Ectodermal cell (in vitro differentiated cells): ENCODE data around the gene UBXN2A.
"Not testable (repeated sequence)": the region's sequence is repeated elsewhere in the genome, so short reads cannot be mapped to it uniquely, and the experiment has no call there.

Experiments used
- H3K27ac ChIP-seq: 2 replicates; pipeline ENCODE4 v1.7.0; 2013; ENCODE audit warnings: mild to moderate bottlenecking, low read depth, low read length; ENCODE audit not compliant: insufficient read depth, poor library complexity, severe bottlenecking
- H3K27me3 ChIP-seq: 2 replicates; pipeline ENCODE4 v1.7.0; 2013; ENCODE audit warnings: mild to moderate bottlenecking, low read length; ENCODE audit not compliant: insufficient read depth, control insufficient read depth, poor library complexity, severe bottlenecking
- H3K36me3 ChIP-seq: one replicate; pipeline ENCODE4 v1.7.0; 2013; ENCODE audit warnings: low read length; ENCODE audit not compliant: control insufficient read depth, insufficient read depth
- H3K4me1 ChIP-seq: one replicate; pipeline ENCODE4 v1.7.0; 2013; ENCODE audit warnings: low read length; ENCODE audit not compliant: control insufficient read depth, insufficient read depth
- H3K4me3 ChIP-seq: 2 replicates; pipeline ENCODE4 v1.7.0; 2013; ENCODE audit warnings: low read depth, low read length, control low read depth; ENCODE audit not compliant: insufficient read depth
- H3K9me3 ChIP-seq: 2 replicates; pipeline ENCODE4 v1.7.0; 2013; ENCODE audit warnings: mild to moderate bottlenecking, low read length, moderate library complexity; ENCODE audit not compliant: control insufficient read depth
- WGBS, 2 experiments: methylation state at CpG; one replicate each; pipeline ENCODE4 v1.1.7; 2013; ENCODE audit warnings: missing lambda C conversion rate in 2 of 2; 5-methylcytosine and 5-hydroxymethylcytosine counted together

The UBXN2A gene

GRCh38 chr2:24021122-24021998 is 81.1 kb downstream of the UBXN2A start:
- no peaks in the 10 kb centered on the region for H3K27me3 ChIP-seq
- H3K4me1 ChIP-seq, result peaks cover 7% of the 10 kb centered on the region
- WGBS, 2 experiments, result 79 to 82% methylated on average over 19 of the region's 19 CpGs
- H3K36me3 ChIP-seq, result peaks cover 10% of the 10 kb centered on the region
- no peak overlapping the region for H3K4me3 ChIP-seq
- H3K27ac ChIP-seq, result no peak overlapping the region
- H3K9me3 ChIP-seq, result no peaks in the 10 kb centered on the region

DNA sequence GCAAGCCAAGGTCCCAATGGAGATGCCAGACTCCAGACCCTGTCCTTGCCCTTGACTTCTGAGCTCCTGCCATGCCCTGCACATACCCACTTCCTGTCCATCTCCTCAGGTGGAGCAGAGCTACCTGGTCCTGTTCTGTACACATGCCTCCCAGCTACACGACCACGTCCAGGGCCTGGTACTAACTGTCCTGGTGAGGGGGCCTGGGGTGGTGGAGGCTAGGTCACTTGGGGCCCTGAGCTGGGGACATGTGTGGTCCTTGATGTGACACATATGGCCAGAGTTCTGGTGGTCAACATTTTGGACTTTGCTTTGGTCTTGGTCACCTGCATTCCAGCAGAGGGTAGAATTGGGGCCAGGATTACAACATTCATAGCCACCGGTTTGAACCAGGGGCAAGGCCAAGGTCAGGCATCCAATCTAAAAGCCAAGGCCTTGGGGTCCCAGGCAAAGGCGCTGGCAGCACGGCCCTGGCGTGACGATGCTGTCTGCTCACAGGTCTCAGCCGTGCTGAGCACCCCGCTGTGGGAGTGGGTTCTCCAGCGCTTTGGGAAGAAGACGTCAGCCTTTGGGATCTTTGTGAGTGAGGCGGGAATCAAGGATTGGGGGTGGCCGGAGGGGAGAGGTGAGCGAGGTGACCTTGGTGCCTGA is 82.2 kb downstream of the UBXN2A start:
- H3K9me3 ChIP-seq, result no peaks in the 10 kb centered on the region
- H3K27me3 ChIP-seq, result no peaks in the 10 kb centered on the region
- no peak overlapping the region for H3K27ac ChIP-seq
- H3K4me3 ChIP-seq, result no peak overlapping the region
- H3K4me1 ChIP-seq, result peaks cover 12% of the 10 kb centered on the region
- 96 to 97% methylated on average over 14 of the region's 14 CpGs for WGBS, 2 experiments
- peaks cover 10% of the 10 kb centered on the region for H3K36me3 ChIP-seq

DNA sequence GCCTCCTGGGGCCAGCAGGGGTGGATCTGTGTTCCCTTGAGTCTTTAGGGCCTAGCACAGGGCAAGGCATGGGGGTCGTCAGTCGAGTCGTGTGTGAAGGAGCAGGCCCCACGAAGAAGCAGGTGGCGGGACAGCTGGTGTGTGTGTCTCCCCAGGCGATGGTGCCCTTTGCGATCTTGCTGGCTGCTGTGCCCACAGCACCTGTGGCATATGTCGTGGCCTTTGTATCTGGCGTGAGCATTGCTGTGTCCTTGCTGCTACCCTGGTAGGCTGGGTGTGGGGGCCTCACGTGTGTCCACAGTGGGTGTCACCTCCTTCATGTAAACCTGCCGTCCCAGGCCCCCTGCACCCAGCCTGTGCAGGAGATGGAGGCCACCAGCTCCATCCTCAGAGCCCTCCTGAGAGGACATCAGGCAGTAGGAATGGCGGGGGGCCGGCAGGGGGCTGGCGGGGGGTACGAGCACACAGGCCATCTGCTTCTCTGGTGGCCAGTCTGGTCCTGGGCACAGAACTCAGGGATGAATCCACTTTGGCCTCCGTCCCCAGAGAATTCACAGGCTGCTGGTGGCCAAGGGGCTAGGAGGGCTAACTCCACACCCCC is 82.8 kb downstream of the UBXN2A start:
- H3K4me1 ChIP-seq, result peaks cover 11% of the 10 kb centered on the region
- H3K27me3 ChIP-seq, result no peaks in the 10 kb centered on the region
- WGBS, 2 experiments, result 90% methylated on average over 16 of the region's 16 CpGs
- no peak overlapping the region for H3K4me3 ChIP-seq
- no peak overlapping the region for H3K27ac ChIP-seq
- H3K9me3 ChIP-seq, result no peaks in the 10 kb centered on the region
- H3K36me3 ChIP-seq, result peaks cover 10% of the 10 kb centered on the region

DNA sequence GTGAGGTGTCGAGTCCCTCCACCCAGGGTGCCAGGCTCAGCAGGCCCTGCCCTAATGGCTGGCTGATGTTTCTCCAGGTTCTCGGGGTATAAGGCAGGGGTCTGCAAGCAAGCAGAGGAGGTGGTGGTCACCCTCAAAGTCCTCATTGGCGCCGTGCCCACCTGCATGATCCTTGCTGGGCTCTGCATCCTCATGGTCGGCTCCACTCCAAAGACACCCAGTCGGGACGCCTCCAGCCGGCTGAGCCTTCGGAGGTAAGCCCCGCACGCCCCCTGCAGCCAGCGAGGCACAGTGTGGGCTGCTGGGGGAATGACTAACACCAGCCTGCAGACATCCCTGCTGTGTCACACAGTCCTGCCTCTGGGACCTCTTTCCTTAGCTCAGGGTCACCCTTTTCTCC is 83.8 kb downstream of the UBXN2A start:
- WGBS, 2 experiments, result 83 to 90% methylated on average over 12 of the region's 12 CpGs
- Histone ChIP-seq H3K4me1 (peaks cover 6% of the 10 kb centered on the region), H3K9me3 (no peaks in the 10 kb centered on the region), H3K36me3 (peaks cover 10% of the 10 kb centered on the region), H3K27me3 (no peaks in the 10 kb centered on the region), H3K27ac (no peak overlapping the region), H3K4me3 (no peak overlapping the region)

GRCh38 chr2:24024996-24025663 is 84.9 kb downstream of the UBXN2A start:
- Histone ChIP-seq H3K27me3 (no peaks in the 10 kb centered on the region), H3K9me3 (no peaks in the 10 kb centered on the region), H3K4me3 (no peak overlapping the region), H3K27ac (no peak overlapping the region), H3K4me1 (peaks cover 6% of the 10 kb centered on the region), H3K36me3 (peaks cover 20% of the 10 kb centered on the region)
- WGBS, 2 experiments, result 93% methylated on average over 17 of the region's 17 CpGs

DNA sequence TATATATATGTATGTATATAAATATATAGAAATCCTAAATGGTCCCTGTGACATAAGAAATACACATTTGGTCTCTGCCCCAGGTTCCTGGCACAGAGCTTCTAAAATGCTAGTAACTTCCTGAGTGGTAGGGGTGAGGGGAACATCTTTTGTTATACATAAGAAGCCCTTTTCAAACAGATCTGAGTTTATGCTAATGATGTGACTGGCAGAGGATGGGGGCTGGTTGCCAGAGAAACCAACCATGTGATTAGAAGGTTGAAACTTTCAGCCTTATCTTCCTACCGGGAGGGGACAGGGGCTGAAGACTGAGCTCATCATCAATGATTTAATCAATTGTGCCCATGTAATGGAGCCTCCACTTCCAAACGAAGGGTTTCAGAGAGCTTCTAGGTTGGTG is 86.0 kb downstream of the UBXN2A start:
- 9 to 10% methylated on average over 2 of the region's 2 CpGs for WGBS, 2 experiments
- Histone ChIP-seq H3K27me3 (no peaks in the 10 kb centered on the region), H3K4me1 (peaks cover 6% of the 10 kb centered on the region), H3K4me3 (no peak overlapping the region), H3K36me3 (peaks cover 27% of the 10 kb centered on the region), H3K9me3 (no peaks in the 10 kb centered on the region), H3K27ac (no peak overlapping the region)

DNA sequence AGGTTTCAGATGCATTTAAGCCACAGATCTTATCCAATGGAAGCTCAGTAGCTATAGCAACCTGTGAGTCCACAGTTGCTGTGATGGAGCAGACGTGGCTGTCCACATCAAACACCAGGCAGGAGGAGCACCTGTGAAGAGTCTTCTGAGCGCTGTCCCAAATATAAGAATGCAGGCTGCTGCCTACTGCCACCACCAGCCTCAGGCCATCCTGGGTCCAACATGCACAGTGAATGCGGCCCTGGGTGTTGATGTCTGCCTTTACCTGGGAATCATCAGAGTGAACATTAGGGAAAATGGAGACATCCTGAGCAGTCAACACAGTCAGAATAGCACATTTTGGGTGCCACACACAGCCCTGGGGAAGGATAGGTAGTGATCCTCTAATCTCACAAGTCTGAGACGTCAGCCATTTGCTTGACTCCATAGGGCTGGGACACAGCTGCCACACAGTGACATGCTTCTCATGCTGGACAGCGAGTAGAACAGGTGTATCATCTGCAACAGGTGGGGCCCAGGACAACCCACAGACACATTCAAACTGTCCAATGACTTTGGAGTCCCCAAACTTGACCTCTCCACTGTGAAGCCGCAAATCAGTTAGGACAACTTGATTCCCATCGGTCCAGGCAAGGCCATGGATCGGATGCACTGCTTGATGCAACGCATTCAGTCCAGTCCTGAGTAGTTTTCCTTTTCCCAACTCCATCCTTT is 98.7 kb downstream of the UBXN2A start:
- H3K27me3 ChIP-seq, result no peaks in the 10 kb centered on the region
- H3K27ac ChIP-seq, result no peak overlapping the region
- WGBS, 2 experiments, result 96 to 97% methylated on average over 9 of the region's 9 CpGs
- no peaks in the 10 kb centered on the region for H3K9me3 ChIP-seq
- H3K4me3 ChIP-seq, result no peak overlapping the region
- no peaks in the 10 kb centered on the region for H3K4me1 ChIP-seq
- H3K36me3 ChIP-seq, result peaks cover 29% of the 10 kb centered on the region

DNA sequence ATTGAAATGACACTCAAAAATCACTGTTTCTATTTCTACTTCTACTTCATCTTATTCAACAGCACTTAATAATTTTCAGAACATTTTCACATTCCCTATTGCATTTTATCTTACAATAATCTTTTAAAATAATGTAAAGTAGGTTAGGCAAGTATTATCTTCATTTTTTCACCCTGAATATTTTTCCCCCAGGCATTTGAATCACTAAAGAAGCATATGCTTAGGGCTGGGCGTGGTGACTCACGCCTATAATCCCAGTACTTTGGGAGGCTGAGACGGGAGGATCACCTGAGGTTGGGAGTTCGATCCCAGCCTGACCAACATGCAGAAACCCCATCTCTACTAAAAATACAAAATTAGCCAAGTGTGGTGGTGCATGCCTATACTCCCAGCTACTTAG is 100.2 kb downstream of the UBXN2A start:
- Histone ChIP-seq H3K4me3 (no peak overlapping the region), H3K27ac (no peak overlapping the region), H3K36me3 (peaks cover 29% of the 10 kb centered on the region), H3K9me3 (no peaks in the 10 kb centered on the region), H3K27me3 (no peaks in the 10 kb centered on the region), H3K4me1 (no peaks in the 10 kb centered on the region)
- 90% methylated on average over 4 of the region's 4 CpGs for WGBS, 2 experiments

DNA sequence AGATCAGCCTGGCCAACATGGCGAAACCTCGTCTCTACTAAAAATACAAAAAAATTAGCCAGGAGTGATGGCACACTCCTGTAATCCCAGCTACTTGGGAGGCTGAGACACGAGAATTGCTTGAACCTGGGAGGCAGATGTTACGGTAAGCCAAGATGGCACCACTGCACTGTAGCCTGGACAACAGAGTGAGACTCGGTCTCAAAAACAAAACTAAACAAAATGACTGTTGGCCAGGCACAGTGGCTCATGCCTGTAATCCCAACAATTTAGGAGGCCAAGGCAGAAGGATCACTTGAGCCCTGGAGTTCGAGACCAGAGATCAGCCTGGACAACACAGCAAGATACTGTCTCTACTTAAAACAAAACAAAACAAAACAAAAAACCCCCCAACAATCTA is 102.9 kb downstream of the UBXN2A start:
- 88 to 96% methylated on average over 6 of the region's 6 CpGs for WGBS, 2 experiments
- H3K27me3 ChIP-seq, H3K4me3 ChIP-seq, H3K27ac ChIP-seq, H3K9me3 ChIP-seq, H3K4me1 ChIP-seq: not testable (repeated sequence)
- H3K36me3 ChIP-seq, result peaks cover 13% of the 10 kb centered on the region
